GM13977 (cell line): ENCODE data around the gene LRCH3.
"Not testable (repeated sequence)": the region's sequence is repeated elsewhere in the genome, so short reads cannot be mapped to it uniquely, and the experiment has no call there.

Experiments
- DNase-seq: peaks from one replicate; pipeline ENCODE4 v3.0.0; 2012; ENCODE audit warnings: low spot score
- CTCF ChIP-seq: IDR thresholded peaks from 2 replicates; pipeline ENCODE4 v1.5.1; 2012; ENCODE audit warnings: mild to moderate bottlenecking, control low read depth; ENCODE audit not compliant: insufficient read depth; ENCODE audit errors: extremely low read depth, missing control alignments
- in situ Hi-C: fragments of 300-500 bp; cut with MboI; formaldehyde crosslinking; loops from one replicate; pipeline ENCODE4 v1.12.0; 2022; ENCODE audit warnings: low sequenced_read_pairs, low pct_unique_long_range_greater_than_20kb, mixed read lengths, inconsistent platforms; ENCODE audit not compliant: unreplicated experiment

LRCH3 gene

GRCh38 chr3:197901626-197902025 lies 110.6 kb downstream of the LRCH3 start:
- no peak for TF ChIP-seq CTCF
- in situ Hi-C loops, result no loop called here
- no peak for DNase-seq

- peak; percentile 80 for DNase-seq
- peak; percentile 93 for TF ChIP-seq CTCF
- in situ Hi-C loops, result no loop called here
Measured at GRCh38 chr3:197906023-197906849, 115.2 kb downstream of the LRCH3 start.

GRCh38 chr3:197906850-197907187 lies 115.8 kb downstream of the LRCH3 start:
- no peak for DNase-seq
- no peak for TF ChIP-seq CTCF
- in situ Hi-C loops, result no loop called here

GRCh38 chr3:197907196-197907595 lies 116.1 kb downstream of the LRCH3 start:
- in situ Hi-C loops, result no loop called here
- no peak for TF ChIP-seq CTCF
- no peak for DNase-seq

GRCh38 chr3:197908550-197908949 lies 117.5 kb downstream of the LRCH3 start:
- in situ Hi-C loops, DNase-seq: not testable (repeated sequence)

- TF ChIP-seq CTCF, result no peak
- DNase-seq, result no peak
- in situ Hi-C loops, result no loop called here
Measured at GRCh38 chr3:197908957-197909701, 118.1 kb downstream of the LRCH3 start.

- no peak for TF ChIP-seq CTCF
- in situ Hi-C loops, result no loop called here
- DNase-seq, result no peak
Measured at GRCh38 chr3:197912741-197913476, 121.9 kb downstream of the LRCH3 start.
